ENCODE measurements around the gene SHISA7.

- TF ChIP-seq PBX3 (CRISPR knock-in tag; IDR thresholded peaks at IDR 0.05) = no peak
- no peak for TF ChIP-seq ZNF302 (tag by site-specific recombination; IDR thresholded peaks at IDR 0.05; ENCODE audit: low read depth)
- no peak for TF ChIP-seq ZNF26 (tag by site-specific recombination; IDR thresholded peaks at IDR 0.05)
- TF ChIP-seq ZNF274 (IDR thresholded peaks at IDR 0.05; ENCODE audit: low read length) = no peak
- no peak for TF ChIP-seq ZNF274 (tag by site-specific recombination; IDR thresholded peaks at IDR 0.05; ENCODE audit: borderline replicate concordance)
- TF ChIP-seq ZNF404 (tag by site-specific recombination; IDR thresholded peaks at IDR 0.05) = no peak
- TF ChIP-seq BCL11A (tag by site-specific recombination; IDR thresholded peaks at IDR 0.05; ENCODE audit: low read depth) = no peak
- no peak for TF ChIP-seq KLF16 (tag by site-specific recombination; IDR thresholded peaks at IDR 0.05)
- no peak for TF ChIP-seq REST (tag by site-specific recombination; IDR thresholded peaks at IDR 0.05)
Measured at GRCh38 chr19:55486043-55486970, 43.2 kb upstream of the SHISA7 start.
